ENCODE measurements around the gene SOX1.

The SOX1 gene

GRCh38 chr13:112114391-112114790, 47.4 kb downstream of the SOX1 start:
- no peak for DNase-seq
- Histone ChIP-seq H3K27ac (ENCODE audit: low read length) (no peak overlapping the region), H3K9me3 (replicated peaks; ENCODE audit: insufficient read depth, low read length) (no peaks in the 10 kb centered on the region), H3K79me2 (ENCODE audit: low read length) (no peaks in the 10 kb centered on the region), H3K4me2 (ENCODE audit: low read depth, low read length) (no peak overlapping the region), H3K27me3 (replicated peaks; ENCODE audit: insufficient read depth, low read length) (peaks cover under 1% of the 10 kb centered on the region; the same call in 1 of the 2 replicates), H3F3A (ENCODE audit: insufficient read depth, low read length) (no peaks in the 10 kb centered on the region), H3K36me3 (replicated peaks; ENCODE audit: insufficient read depth, low read length) (no peaks in the 10 kb centered on the region), H3K9me2 (replicated peaks; ENCODE audit: insufficient read depth, low read length) (no peaks in the 10 kb centered on the region), H2AFZ (ENCODE audit: low read length) (no peak overlapping the region), H3K4me3 (ENCODE audit: low read length) (no peak overlapping the region), H3K9ac (ENCODE audit: low read length) (no peak overlapping the region), H3K4me1 (ENCODE audit: low read length) (no peaks in the 10 kb centered on the region), H4K20me1 (ENCODE audit: insufficient read depth, low read length) (no peaks in the 10 kb centered on the region)
- no peak for TF ChIP-seq EZH2phosphoT487 (IDR thresholded peaks at IDR 0.05; ENCODE audit: low read length)

- H3K4me3 ChIP-seq (ENCODE audit: low read length), result no peak overlapping the region
- no peak overlapping the region for H3K4me2 ChIP-seq (ENCODE audit: low read depth, low read length)
- no peaks in the 10 kb centered on the region for H3K9me2 ChIP-seq (replicated peaks; ENCODE audit: insufficient read depth, low read length)
- H3K9me3 ChIP-seq (replicated peaks; ENCODE audit: insufficient read depth, low read length), result no peaks in the 10 kb centered on the region
- H4K20me1 ChIP-seq (ENCODE audit: insufficient read depth, low read length), result no peaks in the 10 kb centered on the region
- no peak overlapping the region for H2AFZ ChIP-seq (ENCODE audit: low read length)
- H3K4me1 ChIP-seq (ENCODE audit: low read length), result no peaks in the 10 kb centered on the region
- H3K27me3 ChIP-seq (replicated peaks; ENCODE audit: insufficient read depth, low read length), result peaks cover 4% of the 10 kb centered on the region; the same call in 1 of the 2 replicates
- no peak overlapping the region for H3K27ac ChIP-seq (ENCODE audit: low read length)
- TF ChIP-seq EZH2phosphoT487 (IDR thresholded peaks at IDR 0.05; ENCODE audit: low read length), result no peak
- no peak overlapping the region for H3K9ac ChIP-seq (ENCODE audit: low read length)
- no peak for DNase-seq
- no peaks in the 10 kb centered on the region for H3K79me2 ChIP-seq (ENCODE audit: low read length)
- no peaks in the 10 kb centered on the region for H3F3A ChIP-seq (ENCODE audit: insufficient read depth, low read length)
- no peaks in the 10 kb centered on the region for H3K36me3 ChIP-seq (replicated peaks; ENCODE audit: insufficient read depth, low read length)
These were observed 48.6 kb downstream of the SOX1 start for GRCh38 chr13:112115403-112116091.

GRCh38 chr13:112116187-112116950, 49.4 kb downstream of the SOX1 start:
- Histone ChIP-seq H3K4me1 (ENCODE audit: low read length) (no peaks in the 10 kb centered on the region), H3K9me3 (replicated peaks; ENCODE audit: insufficient read depth, low read length) (no peaks in the 10 kb centered on the region), H3K79me2 (ENCODE audit: low read length) (no peaks in the 10 kb centered on the region), H3K9ac (ENCODE audit: low read length) (no peak overlapping the region), H3K27me3 (replicated peaks; ENCODE audit: insufficient read depth, low read length) (peaks cover 4% of the 10 kb centered on the region; the same call in 1 of the 2 replicates), H3K4me2 (ENCODE audit: low read depth, low read length) (no peak overlapping the region), H3K9me2 (replicated peaks; ENCODE audit: insufficient read depth, low read length) (no peaks in the 10 kb centered on the region), H3F3A (ENCODE audit: insufficient read depth, low read length) (no peaks in the 10 kb centered on the region), H2AFZ (ENCODE audit: low read length) (no peak overlapping the region), H3K4me3 (ENCODE audit: low read length) (no peak overlapping the region), H4K20me1 (ENCODE audit: insufficient read depth, low read length) (no peaks in the 10 kb centered on the region), H3K27ac (ENCODE audit: low read length) (no peak overlapping the region), H3K36me3 (replicated peaks; ENCODE audit: insufficient read depth, low read length) (no peaks in the 10 kb centered on the region)
- DNase-seq, result no peak
- TF ChIP-seq EZH2phosphoT487 (IDR thresholded peaks at IDR 0.05; ENCODE audit: low read length) (no peak), CTCF (IDR thresholded peaks at IDR 0.05; ENCODE audit: low read length) (no peak), EZH2 (optimal IDR thresholded peaks at IDR 0.05; ENCODE audit: low read depth, low read length) (no peak)

- no peaks in the 10 kb centered on the region for H3F3A ChIP-seq (ENCODE audit: insufficient read depth, low read length)
- no peak for DNase-seq
- H3K79me2 ChIP-seq (ENCODE audit: low read length), result no peaks in the 10 kb centered on the region
- no peaks in the 10 kb centered on the region for H3K4me1 ChIP-seq (ENCODE audit: low read length)
- H3K4me2 ChIP-seq (ENCODE audit: low read depth, low read length), result no peak overlapping the region
- TF ChIP-seq EZH2phosphoT487 (IDR thresholded peaks at IDR 0.05; ENCODE audit: low read length) (no peak), EZH2 (optimal IDR thresholded peaks at IDR 0.05; ENCODE audit: low read depth, low read length) (no peak)
- no peak overlapping the region for H3K9ac ChIP-seq (ENCODE audit: low read length)
- no peaks in the 10 kb centered on the region for H3K9me2 ChIP-seq (replicated peaks; ENCODE audit: insufficient read depth, low read length)
- no peak overlapping the region for H2AFZ ChIP-seq (ENCODE audit: low read length)
- H3K4me3 ChIP-seq (ENCODE audit: low read length), result no peak overlapping the region
- H3K27me3 ChIP-seq (replicated peaks; ENCODE audit: insufficient read depth, low read length), result peaks cover 4% of the 10 kb centered on the region; the same call in 1 of the 2 replicates
- H3K9me3 ChIP-seq (replicated peaks; ENCODE audit: insufficient read depth, low read length), result no peaks in the 10 kb centered on the region
- H3K27ac ChIP-seq (ENCODE audit: low read length), result no peak overlapping the region
- no peaks in the 10 kb centered on the region for H3K36me3 ChIP-seq (replicated peaks; ENCODE audit: insufficient read depth, low read length)
- H4K20me1 ChIP-seq (ENCODE audit: insufficient read depth, low read length), result no peaks in the 10 kb centered on the region
These were observed 50.5 kb downstream of the SOX1 start for GRCh38 chr13:112117258-112117954.
